HG03565 (cell line): Measurements from ENCODE around the gene SMIM23.
"Not testable (repeated sequence)": the region's sequence is repeated elsewhere in the genome, so short reads cannot be mapped to it uniquely, and the experiment has no call there.

Experiments used
- ATAC-seq: cut with Tn5 transposase; IDR thresholded peaks from one replicate; pipeline ENCODE4 v1.9.1; 2021; ENCODE audit warnings: mild to moderate bottlenecking, moderate library complexity; ENCODE audit not compliant: unreplicated experiment

The SMIM23 gene

DNA sequence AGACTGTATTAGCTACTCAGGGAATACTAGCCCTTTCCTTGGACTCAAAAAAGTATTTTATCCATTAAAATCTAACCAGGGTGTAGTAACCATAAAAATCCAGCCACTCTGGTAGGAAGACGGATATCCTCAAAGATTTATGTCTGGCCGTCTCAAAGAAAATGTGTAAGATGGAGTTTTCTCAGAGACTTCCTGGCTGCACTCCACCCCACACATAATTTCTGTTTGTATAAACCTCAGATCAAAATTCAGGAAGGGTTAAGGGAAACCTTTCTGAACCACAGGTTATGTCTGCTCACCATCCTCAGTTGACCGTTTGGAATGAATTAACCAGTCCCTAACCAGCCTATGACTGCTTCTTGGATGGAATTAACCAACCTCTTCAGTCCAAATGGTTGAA, 13.8 kb upstream of the SMIM23 start:
- ATAC-seq: no peak

DNA sequence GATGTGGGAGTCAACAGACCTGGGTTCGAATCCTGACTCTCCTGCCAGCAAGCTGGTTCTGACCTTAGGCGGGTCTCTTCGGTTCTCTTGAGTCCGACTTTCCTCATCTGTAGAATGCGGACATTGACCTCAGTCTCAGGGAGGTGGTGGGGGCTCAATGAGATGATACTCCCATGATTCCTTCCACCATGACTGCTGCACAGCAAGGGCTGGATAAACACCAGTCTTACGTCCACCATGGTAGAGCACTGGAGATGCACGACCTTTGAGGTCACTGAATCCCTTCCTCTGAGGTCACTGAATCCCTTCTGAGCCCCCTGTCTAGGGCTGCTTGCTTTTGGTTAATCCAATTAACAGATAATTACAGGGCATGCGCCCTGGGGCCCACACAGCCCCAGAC, 12.5 kb upstream of the SMIM23 start:
- no peak for ATAC-seq

DNA sequence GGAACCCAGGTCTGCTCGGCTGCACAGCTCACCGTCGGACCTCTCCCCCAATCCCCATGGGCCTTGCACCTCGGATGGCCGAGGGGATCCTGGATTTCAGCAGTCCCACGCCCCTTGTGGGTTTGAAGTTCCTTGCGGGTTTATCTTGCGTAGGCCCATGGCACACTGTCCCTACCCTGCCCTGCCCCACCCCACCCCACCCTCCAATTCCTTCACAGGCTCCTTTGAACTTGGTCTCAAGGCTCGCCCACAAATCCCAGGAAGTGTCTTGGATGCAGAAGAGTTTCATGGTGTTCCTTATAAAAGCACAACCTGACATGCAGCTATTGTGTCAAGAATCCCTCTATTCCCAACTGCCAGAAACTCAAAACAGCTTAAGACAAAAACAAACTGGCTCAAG, 11.2 kb upstream of the SMIM23 start:
- ATAC-seq: no peak

DNA sequence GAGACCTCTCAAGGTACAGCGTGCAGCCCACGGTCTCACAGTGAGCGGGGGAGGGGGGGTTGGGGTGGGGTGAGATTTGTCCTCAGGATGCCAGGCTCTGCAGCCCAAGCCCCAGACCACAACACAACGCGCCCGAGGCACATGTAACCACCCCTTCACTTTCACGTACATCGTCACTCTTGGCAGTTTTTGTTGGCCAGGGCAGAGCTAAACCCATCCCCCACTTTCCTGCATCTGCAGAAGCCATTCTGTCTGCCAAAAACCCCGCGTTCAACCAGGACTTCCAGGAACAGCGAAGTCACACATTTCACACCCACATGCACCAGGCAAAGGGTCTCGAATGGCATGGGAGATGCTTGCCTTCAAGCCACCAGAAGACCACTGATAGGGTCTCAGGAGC, 9.4 kb upstream of the SMIM23 start:
- no peak for ATAC-seq

DNA sequence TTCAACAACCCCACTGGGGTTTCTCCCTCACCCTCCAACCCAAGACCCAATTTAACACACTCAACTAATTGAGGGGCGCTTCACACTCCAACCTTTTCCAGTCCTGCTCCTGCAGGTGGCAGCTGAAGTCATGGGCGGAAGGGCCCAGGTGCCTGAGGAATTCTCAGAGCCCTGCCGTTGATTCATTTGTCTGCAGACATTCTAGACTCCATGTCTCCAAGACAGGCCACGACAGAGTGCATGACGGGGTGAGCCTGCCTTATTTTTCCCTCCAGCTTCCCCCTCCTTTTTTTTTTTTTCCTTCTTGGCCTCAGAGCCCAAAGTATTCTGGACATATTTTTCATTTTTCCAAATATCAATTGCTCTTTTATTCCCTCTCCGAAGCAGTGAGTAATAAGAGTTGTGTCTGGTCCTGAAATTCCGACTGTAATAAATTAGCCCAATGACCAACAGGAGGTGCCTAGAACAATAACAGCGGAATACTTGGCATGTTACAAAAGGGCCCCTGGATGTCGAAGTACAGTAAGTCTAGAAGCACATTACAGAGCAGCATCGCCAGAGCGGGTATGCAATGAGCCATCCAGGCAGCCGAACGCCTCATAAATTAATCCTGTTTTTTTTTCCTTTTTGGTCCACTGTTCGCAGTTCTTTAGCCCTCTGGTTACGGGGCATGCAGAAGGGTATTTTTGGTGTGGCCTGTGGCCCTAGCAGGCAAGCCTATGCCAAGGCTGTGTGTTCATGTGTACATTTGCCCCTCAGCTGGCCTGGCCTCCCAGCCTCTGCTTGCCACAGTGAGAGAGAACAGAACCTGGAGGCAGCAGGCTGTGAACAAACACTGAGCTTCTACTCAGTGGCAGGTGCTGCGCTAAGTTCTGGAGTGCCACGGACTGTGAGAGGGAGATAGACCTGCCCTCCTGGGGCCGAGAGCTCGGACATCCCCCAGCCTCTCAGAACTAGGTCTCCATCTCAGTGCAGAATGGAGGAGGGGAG, 8.6 kb upstream of the SMIM23 start:
- ATAC-seq: no peak

DNA sequence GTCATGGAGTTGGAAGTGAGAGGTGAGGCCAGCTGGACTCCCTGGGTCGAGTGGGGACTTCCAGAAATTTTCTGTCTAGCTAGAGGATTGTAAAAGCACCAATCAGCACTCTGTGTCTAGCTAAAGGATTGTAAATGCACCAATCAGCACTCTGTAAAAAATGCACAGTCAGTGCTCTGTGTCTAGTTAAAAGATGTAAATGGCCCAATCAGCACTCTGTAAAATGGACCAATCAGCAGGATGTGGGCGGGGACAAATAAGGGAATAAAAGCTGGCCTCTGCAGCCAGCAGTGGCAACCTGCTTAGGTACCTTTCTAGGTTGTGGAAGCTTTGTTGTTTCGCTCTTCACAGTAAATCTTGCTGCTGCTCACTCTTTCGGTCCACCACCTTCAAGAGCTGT, 3.9 kb upstream of the SMIM23 start:
- not testable (repeated sequence) for ATAC-seq

DNA sequence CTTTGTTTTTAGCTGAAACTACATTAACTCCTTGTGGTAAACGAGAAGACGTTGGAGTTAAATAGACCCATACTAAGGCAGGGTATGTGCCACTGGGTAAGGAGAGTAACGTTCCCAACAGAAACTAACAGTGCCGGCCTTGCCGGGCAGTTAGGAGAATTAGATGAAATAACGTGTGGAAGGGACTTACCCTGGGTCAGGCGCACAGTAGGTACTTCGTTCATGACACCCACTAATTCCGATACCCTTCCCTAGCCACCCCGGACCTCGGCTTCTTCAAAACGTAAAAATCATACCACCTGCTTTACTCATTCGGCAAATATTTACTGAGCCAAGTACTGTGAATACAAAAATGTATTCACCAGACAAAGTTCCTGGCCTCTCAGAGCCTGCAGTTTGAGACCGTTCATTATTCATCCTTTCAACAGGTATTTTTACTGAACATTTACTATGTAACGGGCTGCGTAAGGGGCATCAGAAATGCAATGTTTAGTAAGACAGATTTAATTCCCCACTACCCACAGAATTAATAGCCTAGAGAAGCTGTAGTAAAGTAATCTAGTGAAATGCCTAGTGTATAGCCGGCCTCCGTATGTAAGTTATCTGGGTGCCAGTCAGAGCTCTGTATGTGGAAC, 3.2 kb upstream of the SMIM23 start:
- no peak for ATAC-seq

DNA sequence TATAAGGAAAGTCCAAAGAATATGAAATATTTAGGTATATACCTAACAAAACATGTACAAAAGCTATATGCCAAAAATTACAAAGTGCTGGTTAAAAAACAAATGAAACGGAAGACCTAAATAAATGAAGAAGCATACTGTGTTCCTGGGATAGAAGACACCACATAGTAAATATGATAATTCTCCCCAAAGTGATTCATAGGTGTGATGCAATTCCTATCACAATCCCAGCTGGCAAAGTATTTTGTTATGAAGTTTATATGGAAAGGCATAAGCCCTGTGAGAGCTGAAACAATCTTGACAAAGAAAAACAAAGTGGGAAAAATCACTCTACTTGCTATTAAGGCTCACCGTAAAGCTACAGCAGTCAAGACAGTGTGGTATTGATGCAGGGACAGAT, 2.6 kb upstream of the SMIM23 start:
- no peak for ATAC-seq

DNA sequence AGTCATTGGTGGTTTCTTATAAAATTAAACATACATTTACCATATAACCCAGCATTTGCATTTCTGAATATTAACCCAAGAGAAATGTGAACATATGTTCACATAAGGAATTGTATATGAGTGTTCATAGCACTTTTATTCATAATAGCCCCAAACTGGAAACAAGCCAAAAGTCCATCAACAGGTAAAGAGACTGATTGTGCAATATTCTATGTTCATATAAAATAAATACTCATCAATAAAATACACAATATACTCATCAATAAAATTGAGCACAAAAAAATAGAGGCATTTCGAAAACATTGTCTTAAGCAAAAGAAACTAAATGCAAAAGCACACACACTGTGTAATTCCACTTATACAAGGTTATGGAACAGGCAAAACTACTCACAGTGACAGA, 3.7 kb downstream of the SMIM23 start:
- no peak for ATAC-seq

DNA sequence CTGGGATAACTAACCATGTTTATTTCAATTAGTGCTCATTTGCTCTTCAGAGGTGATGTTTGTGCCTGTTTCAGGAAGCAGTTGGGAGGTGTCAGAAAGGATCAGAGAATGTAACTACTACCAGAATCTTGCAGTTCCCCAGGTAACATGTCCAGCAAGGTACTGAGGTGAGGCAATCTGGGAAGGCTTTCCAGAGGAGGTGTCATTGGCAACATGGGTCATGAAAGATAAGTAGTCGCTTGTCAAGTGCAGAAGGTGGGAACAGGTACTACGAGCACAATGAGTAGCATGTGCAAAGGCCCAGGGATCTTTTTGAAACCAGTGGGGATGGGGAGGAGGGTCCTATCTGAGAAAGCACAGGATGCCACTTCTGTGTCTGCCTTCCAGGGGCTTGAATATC, 4.8 kb downstream of the SMIM23 start:
- no peak for ATAC-seq

DNA sequence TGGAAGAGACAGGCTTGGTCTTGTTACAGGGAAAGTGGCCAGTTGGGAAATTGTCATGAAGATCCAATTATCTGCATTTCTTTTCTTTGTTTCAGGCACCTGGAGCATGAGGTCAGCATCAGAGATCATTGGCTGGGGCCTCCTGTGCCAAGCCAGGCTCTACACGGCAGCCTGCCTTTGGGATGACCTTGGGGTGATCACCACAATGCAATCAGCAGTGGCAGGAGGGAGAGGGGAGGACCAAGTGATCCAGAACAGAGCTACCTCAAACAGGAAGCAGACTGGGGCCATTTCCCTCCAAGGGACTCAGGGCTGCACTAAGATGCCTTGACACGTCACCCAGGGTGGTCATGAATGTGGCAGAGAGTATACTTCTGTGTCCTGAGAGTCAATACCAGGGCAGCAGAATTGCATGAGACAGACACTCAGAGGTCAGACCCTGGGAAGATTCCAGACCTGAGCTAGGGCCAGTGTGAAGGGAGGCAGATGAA, 8.9 kb downstream of the SMIM23 start:
- ATAC-seq: no peak

DNA sequence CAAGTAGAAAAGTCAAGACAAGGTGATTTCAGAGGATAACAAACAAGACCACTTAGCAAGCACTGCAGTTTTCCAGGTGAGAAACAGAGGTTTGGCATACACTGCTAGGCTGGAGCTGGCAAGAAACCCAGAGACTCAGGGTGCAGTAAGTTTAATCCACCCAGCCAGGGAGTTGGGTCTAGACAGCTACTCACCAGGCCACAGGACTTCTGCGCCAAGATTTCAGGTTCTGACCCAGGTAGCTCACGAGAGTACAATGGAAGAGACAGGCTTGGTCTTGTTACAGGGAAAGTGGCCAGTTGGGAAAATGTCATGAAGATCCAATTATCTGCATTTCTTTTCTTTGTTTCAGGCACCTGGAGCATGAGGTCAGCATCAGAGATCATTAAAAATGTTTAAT, 9.8 kb downstream of the SMIM23 start:
- no peak for ATAC-seq

DNA sequence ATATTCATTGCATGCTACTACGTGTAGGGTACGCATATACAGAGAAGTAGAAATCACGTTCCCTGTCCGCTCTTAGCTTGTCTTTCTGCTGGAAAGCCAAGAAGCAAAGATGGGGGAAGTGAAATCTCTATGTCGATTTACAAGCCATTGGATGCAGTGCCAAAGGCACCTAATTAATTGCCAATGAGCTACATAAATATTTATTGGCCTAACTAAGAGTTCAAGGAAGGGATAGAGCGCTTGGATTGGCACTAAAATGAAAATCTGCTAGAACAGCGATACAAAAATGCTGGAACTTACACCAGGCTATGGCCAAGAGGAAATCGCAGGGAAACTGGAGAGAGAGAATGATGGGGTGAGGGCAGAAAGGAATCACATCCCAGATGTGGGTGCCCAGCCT, 10.8 kb downstream of the SMIM23 start:
- no peak for ATAC-seq

DNA sequence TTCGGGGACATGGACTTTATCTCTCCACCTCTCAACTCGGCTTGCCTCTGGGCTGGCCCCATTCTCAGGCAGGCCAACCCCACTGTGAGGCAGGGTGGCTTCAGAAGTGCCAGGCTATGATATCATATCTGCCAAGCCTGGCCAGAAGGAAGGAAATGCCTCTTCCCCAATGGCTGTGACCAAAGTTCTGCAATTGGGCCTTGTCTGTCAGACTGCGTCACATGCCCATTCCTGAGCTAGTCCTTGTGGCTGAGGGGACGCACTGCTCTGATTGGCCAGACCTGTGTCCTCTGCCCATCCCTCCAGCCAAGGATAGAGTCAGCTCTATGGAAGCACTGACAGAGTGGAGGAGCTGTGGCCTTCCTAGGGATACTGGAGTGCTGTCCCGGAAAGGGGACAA, 11.9 kb downstream of the SMIM23 start:
- ATAC-seq: no peak

DNA sequence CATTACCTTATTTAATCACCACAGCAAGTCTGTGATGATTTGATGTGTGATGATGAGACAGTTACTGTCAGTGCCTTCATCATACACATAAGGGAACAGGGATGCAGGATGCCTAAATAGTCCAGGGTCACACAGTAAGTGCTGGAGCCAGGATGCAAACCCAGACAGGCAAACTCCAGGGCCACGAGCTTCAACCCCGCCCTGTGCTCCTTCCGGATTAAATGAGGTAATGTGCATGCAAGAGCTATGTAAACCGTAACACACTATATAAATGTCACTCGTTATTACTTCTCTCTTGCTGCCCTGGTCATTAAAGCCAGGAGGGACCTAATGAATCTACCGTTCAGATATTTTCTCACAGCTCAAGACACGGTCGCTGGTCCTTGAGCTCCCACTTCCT, 12.8 kb downstream of the SMIM23 start:
- no peak for ATAC-seq

DNA sequence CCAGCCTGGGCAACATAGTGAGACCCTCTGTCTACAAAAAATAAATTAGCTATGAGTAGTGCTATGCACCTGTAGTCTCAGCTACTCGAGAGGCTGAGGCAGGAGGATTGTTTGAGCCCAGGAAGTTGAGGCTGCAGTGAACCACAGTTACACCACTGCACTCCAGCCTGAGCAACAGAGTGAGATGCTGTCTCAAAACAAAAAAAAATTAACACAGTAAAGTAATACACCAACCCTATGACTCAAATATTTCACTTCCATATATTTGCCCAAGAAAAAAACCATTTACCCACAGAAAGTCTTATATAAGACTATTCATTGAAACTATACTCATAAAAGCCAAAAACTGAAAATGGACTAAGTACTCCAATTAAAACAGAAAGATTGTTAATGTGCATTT, 16.2 kb downstream of the SMIM23 start:
- no peak for ATAC-seq

DNA sequence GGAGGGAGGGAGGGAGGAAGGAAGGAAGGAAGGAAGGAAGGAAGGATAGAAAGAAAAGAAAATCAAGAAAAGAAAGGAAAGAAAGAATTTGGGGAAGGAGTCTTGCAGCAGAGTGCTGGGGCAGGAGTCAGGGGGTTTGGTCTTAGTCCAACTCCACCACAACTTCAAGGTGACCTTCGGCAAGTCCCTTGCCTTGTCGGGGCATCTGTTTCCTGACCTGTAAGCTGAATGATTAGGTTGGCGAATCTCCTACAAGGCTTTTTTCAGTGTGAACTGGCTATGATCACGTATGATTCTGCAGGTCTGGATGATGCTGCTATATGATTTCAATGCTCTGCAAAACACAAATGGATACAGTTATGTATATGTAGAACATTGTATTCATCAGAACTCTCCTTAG, 20.1 kb downstream of the SMIM23 start:
- no peak for ATAC-seq

DNA sequence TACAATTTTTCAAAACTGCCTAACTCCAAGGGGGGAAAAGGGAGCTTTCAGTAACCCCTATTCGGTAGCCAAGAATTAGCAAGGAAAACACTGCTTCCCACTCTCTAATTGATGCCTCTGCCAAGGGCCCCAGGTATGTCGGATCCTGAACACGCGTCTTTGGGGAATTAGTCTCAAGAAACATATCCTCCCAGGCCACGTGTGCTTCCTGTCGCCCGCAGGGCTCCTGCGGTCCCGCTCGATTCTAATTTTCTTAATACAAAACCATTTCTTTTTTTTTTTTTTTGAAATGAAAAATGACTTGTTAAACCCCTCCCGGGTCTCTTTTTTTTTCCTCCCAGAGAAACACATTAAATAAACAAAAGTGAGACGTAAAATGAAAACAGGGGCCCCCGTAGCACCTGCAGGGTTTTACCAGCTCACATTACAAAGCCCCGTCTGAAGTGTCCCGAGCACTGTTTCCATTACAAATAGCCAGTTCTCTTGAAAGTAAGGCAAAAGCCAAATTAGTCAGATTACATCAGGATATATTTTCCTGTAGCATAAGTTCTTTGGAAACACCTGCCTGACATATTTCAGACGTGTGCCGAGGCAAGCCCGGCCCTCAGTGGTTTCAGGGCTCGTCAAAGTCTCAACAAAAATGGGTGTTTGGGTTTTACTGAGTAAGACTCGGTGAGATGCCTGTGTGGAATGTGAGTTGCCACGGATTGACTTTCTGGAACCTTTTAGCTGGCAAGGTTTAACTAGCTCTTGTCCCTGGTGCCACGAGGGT, 21.5 kb downstream of the SMIM23 start:
- no peak for ATAC-seq

DNA sequence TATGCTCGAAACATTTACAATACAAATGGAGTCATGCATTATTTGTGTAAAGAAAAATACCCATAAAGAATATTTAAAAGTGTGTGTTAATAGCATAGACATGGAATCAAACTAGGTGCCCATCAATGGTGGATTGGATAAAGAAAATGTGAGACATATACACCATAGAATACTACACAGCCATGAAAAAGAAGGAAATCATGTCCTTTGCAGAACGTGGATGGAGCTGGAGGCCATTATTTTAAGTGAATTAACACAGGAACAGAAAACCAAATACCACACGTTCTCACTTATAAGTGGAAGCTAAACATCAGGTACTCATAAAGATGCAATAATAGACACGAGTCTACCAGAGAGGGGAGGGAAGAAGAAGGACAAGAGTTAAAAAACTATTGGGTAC, 22.8 kb downstream of the SMIM23 start:
- ATAC-seq: no peak

DNA sequence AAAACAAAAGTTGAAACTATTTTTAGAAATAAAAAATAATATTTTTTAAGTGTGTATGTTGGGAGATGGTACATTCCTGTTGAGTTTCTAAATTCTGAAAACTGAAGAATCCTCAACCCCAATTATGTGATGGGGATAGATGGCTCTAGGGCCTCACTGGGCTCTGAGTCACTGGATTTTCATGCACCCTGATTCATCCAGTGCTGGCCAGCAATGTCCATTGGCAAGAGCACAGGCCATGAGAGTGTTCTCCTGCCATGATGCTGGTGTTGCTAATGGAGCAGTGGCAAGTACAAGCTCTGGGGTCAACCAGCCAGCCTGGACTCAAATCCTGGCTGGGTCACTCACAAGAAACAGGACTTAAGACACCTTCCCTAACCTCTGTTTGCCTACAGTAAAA, 23.3 kb downstream of the SMIM23 start:
- no peak for ATAC-seq

DNA sequence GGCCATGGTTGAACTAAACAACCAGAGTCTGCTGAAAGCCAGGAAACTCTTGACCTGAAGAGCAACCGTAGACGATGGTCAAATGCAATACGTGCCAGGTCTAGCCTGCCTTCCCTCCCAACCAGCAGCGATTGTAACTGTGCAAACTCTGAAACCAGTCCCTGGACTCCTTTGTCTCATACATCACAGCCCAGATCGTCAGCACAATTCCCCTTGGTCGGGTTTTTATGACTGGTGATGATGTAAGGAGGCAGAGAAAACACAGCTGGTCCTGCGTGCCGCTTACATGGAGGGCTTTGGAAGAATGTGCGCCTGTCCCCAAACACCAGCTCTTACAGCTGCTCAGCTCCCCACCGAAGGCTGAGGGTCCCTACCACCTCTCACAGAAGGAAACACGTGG, 24.6 kb downstream of the SMIM23 start:
- no peak for ATAC-seq

DNA sequence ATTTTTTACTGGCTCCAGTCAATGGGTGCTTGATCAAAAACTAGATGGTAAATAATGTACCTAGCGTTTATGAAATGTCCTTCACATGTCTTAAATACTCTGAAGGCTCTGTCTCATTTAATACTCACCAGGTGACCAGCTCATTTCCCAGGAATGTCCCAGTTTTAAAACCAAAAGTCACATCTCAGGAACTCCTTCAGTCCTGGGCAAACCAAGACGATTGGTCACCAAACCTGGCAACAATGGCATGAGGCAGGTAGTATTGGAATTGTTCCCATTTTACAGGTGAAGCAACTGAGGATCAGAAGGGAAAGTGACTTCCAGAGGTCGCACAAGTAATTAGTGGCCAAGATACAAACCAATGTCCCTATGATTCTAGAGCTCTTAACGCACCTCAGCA, 27.7 kb downstream of the SMIM23 start:
- ATAC-seq: no peak
